A549 (cell line): Measurements from ENCODE around the gene TTYH3. TPM values are rescaled to one million over a fixed set of nuclear protein-coding genes. Genes with fewer than 3 reads are reported as not detected.
A peak's percentile ranks its signal among the peaks of the same experiment; 100 is the strongest.

Source experiments
- ATAC-seq, 2 experiments: fragments of 200-7000 bp in 1 of 2; fragments of >200 bp in 1 of 2; cut with Nextera tagmentation in 1 of 2; cut with Tn5 transposase in 1 of 2; 3 replicates each; pipeline versions ENCODE4 v1.8.0 to v1.9.1; 2018 to 2020; ENCODE audit warnings: mild to moderate bottlenecking in 1 of 2, moderate library complexity in 1 of 2
- CTCF ChIA-PET: fragments of 300-600 bp; sonication (Branson Sonifier 250); formaldehyde crosslinking; extraction: SDS; loops from one replicate; lab custom pipeline; 2021; ENCODE audit warnings: antibody characterized with exemption, inconsistent platforms; lab: Yijun Ruan, JAX
- POLR2A ChIA-PET: fragments of 350-600 bp; formaldehyde crosslinking; extraction: SDS; loops from one replicate; lab custom pipeline; 2021; ENCODE audit warnings: antibody characterized with exemption, inconsistent platforms; lab: Yijun Ruan, JAX
- DNase-seq, 2 experiments: peaks; one replicate each; pipeline versions ENCODE4 v3.0.0 to v3.0.0-alpha.2; 2011 to 2016; ENCODE audit warnings: low read depth in 1 of 2, low spot score in 1 of 2
- FAIRE-seq: peaks from 2 replicates; lab custom pipeline; 2011; peaks lifted over from hg19 to GRCh38; lab: Jason Lieb, UNC
- H3K27ac ChIP-seq, 2 experiments: fragments of >200 bp; sonication (Bioruptor Twin); formaldehyde crosslinking; 3 replicates each; pipeline ENCODE4 v1.5.1; 2016 to 2017
- H3K4me1 ChIP-seq: fragments of >200 bp; sonication (Bioruptor Twin); formaldehyde crosslinking; 3 replicates; pipeline ENCODE4 v1.6.1; 2016
- H3K4me2 ChIP-seq: fragments of >200 bp; sonication (Bioruptor Twin); formaldehyde crosslinking; 3 replicates; pipeline ENCODE4 v1.6.1; 2016
- H3K4me3 ChIP-seq: fragments of >200 bp; sonication (Bioruptor Twin); formaldehyde crosslinking; 3 replicates; pipeline ENCODE4 v1.5.1; 2016
- H3K9me3 ChIP-seq: fragments of >200 bp; sonication (Bioruptor Twin); formaldehyde crosslinking; 3 replicates; pipeline ENCODE4 v1.6.1; 2016
- ATOH8 ChIP-seq: fragments of 250-450 bp; sonication (Bioruptor Pico); IDR thresholded peaks from 2 replicates; pipeline ENCODE4 v1.5.0; 2020; ENCODE audit warnings: low read depth, mild to moderate bottlenecking, moderate library complexity
- BCL3 ChIP-seq: fragments of >200 bp; sonication (Bioruptor Twin); formaldehyde crosslinking; IDR thresholded peaks from 3 replicates; pipeline ENCODE4 v1.6.1; 2016
- CBX2 ChIP-seq: fragments of 200-600 bp; sonication (generic); IDR thresholded peaks from 2 replicates; pipeline ENCODE4 v1.6.1; 2016; ENCODE audit warnings: low read depth, mild to moderate bottlenecking, borderline replicate concordance
- CHD4 ChIP-seq: fragments of 200-600 bp; sonication (generic); IDR thresholded peaks from 2 replicates; pipeline ENCODE4 v1.6.1; 2016; ENCODE audit warnings: antibody characterized with exemption, mild to moderate bottlenecking, borderline replicate concordance
- EHMT2 ChIP-seq: fragments of 200-600 bp; sonication (generic); IDR thresholded peaks from 2 replicates; pipeline ENCODE4 v1.6.1; 2016; ENCODE audit warnings: antibody characterized with exemption, low read depth, mild to moderate bottlenecking, moderate library complexity
- EP300 ChIP-seq, 2 experiments: fragments of >200 bp; sonication (Bioruptor Twin); formaldehyde crosslinking; IDR thresholded peaks; 2 replicates in 1 of 2; 3 replicates in 1 of 2; pipeline ENCODE4 v1.6.1; 2016 to 2017
- ESRRA ChIP-seq: fragments of 150-350 bp; IDR thresholded peaks from 2 replicates; pipeline ENCODE4 v1.6.1; 2014; ENCODE audit warnings: mild to moderate bottlenecking, low read length, borderline replicate concordance
- GATA3 ChIP-seq: IDR thresholded peaks from 2 replicates; pipeline ENCODE4 v1.6.1; 2012; ENCODE audit warnings: borderline replicate concordance
- HEYL ChIP-seq: fragments of 250-450 bp; sonication (Bioruptor Pico); IDR thresholded peaks from 2 replicates; pipeline ENCODE4 v1.8.0; 2021; ENCODE audit warnings: mild to moderate bottlenecking, moderate library complexity
- KDM1A ChIP-seq: fragments of 200-600 bp; sonication (generic); IDR thresholded peaks from 2 replicates; pipeline ENCODE4 v1.6.1; 2016; ENCODE audit warnings: low read depth, mild to moderate bottlenecking
- MYC ChIP-seq: IDR thresholded peaks from 2 replicates; pipeline ENCODE4 v1.6.1; 2012; ENCODE audit warnings: mild to moderate bottlenecking, inconsistent platforms, low read length, improper control_type of control experiment, borderline replicate concordance
- NFE2L2 ChIP-seq: fragments of 150-350 bp; conservative IDR thresholded peaks from 2 replicates; pipeline ENCODE4 v1.6.1; 2014; ENCODE audit warnings: low read length
- NR3C1 ChIP-seq: fragments of >200 bp; sonication (Bioruptor Twin); formaldehyde crosslinking; IDR thresholded peaks from 3 replicates; pipeline ENCODE4 v1.6.1; 2017
- PBX3 ChIP-seq: IDR thresholded peaks from 2 replicates; pipeline ENCODE4 v1.6.1; 2012
- PHF8 ChIP-seq: fragments of 200-600 bp; sonication (generic); IDR thresholded peaks from 2 replicates; pipeline ENCODE4 v1.6.1; 2016; ENCODE audit warnings: low read depth, mild to moderate bottlenecking, antibody characterized with exemption, moderate library complexity, borderline replicate concordance
- POLR2A ChIP-seq: IDR thresholded peaks from 2 replicates; pipeline ENCODE4 v1.6.1; 2012; ENCODE audit warnings: mild to moderate bottlenecking, low read length
- POLR2AphosphoS2 ChIP-seq: conservative IDR thresholded peaks from 2 replicates; pipeline ENCODE4 v1.6.1; 2012; ENCODE audit warnings: low read length, improper control_type of control experiment, inconsistent platforms
- RCOR1 ChIP-seq: fragments of 150-350 bp; IDR thresholded peaks from 2 replicates; pipeline ENCODE4 v1.6.1; 2014; ENCODE audit warnings: antibody characterized with exemption, low read length, low read depth
- REST ChIP-seq: fragments of 200-600 bp; sonication (generic); IDR thresholded peaks from 2 replicates; pipeline ENCODE4 v1.6.1; 2016; ENCODE audit warnings: antibody characterized with exemption, mild to moderate bottlenecking, moderate library complexity
- TFCP2L1 ChIP-seq: fragments of 250-450 bp; sonication (Bioruptor Pico); IDR thresholded peaks from 2 replicates; pipeline ENCODE4 v1.5.0; 2021; ENCODE audit warnings: mild to moderate bottlenecking
- TP53 ChIP-seq: fragments of 250-450 bp; sonication (Bioruptor Pico); IDR thresholded peaks from 2 replicates; pipeline ENCODE4 v1.5.0; 2021; ENCODE audit warnings: mild to moderate bottlenecking, moderate library complexity
- ZC3H11A ChIP-seq: fragments of 450-650 bp; IDR thresholded peaks from 2 replicates; pipeline ENCODE4 v1.6.1; 2014; ENCODE audit warnings: antibody characterized with exemption, mild to moderate bottlenecking
- WGBS: methylation state at CpG from one replicate; pipeline ENCODE4 v1.1.6; 2017; ENCODE audit errors: missing lambda C conversion rate; 5-methylcytosine and 5-hydroxymethylcytosine counted together
- polyA minus RNA-seq: library from RNA; depleted of rRNA, polyadenylated mRNA; stranded (reverse); fragments of >200 nt; gene quantifications from 2 replicates; pipeline ENCODE4 v1.2.3, GENCODE V29; 2011; rRNA and poly(A)+ RNA removed
- polyA plus RNA-seq, 4 experiments: library from polyadenylated mRNA; depleted of rRNA in 3 of 4; stranded (reverse); fragments of >200 nt; fragmentation: RNase III in 1 of 4; extraction: RNeasy Plus Mini Kit Qiagen cat#74134 plus additional on column Dnase treatment in 1 of 4; gene quantifications; 2 replicates in 3 of 4; 3 replicates in 1 of 4; pipeline ENCODE4 v1.2.3, GENCODE V29; 2011 to 2017

TTYH3 gene
- polyA plus RNA-seq (2011; rRNA removed) (11.1 and 11.3 TPM in 2 replicates), polyA plus RNA-seq (2017; fragmentation: RNase III; extraction: RNeasy Plus Mini Kit Qiagen cat#74134 plus additional on column Dnase treatment) (35.9 to 45.2 TPM (median 43.6 TPM) in 3 replicates), polyA minus RNA-seq (7.9 and 11.2 TPM in 2 replicates)
- polyA plus RNA-seq (2012; cell fraction: cytosol; rRNA removed), result 19.8 and 35.4 TPM in 2 replicates
- polyA plus RNA-seq (2012; cell fraction: nucleus; rRNA removed), result 48.5 and 73.3 TPM in 2 replicates

- Histone ChIP-seq H3K27ac (peak within 1 kb of the TSS; percentile 84 to 95), H3K4me2 (peak within 1 kb of the TSS; percentile 98), H3K9me3 (no peaks in the 10 kb centered on the region), H3K4me3 (peak within 1 kb of the TSS; percentile 89), H3K4me1 (peaks cover 30% of the 10 kb centered on the region)
- WGBS, result 0% methylated on average over 1 of the region's 62 CpGs
- ATAC-seq (peak; percentile 22 to 35), DNase-seq (peak in 1 of 2 experiments; percentile 56), FAIRE-seq (no peak)
- TF ChIP-seq REST (no peak), PHF8 (peak; percentile 25; the same call in 1 of the 2 replicates), EP300 (IDR thresholded peaks at IDR 0.05) (no peak), BCL3 (peak; percentile 37; the same call in 1 of the 3 replicates), POLR2A (peak; percentile 19; the same call in 1 of the 2 replicates), HEYL (CRISPR knock-in tag) (no peak)
- ChIA-PET CTCF (interaction anchor here (0.6 to 0.7 kb wide), 2 partner anchors 11 to 48 kb away, joined by 3 read pairs; no protein-coding TSS in a partner anchor), POLR2A (interaction anchor here (1.2 kb wide), 1 partner anchor 229 kb away, joined by 5 read pairs; the partner anchor contains the start of gene CHST12)
These were observed at the start of gene TTYH3 for GRCh38 chr7:2631946-2632732. TSS of gene TTYH3 (plus strand) at chr7:2631986. CDS start at chr7:2632156, 170 bp downstream.

GRCh38 chr7:2582006-2582735 is 49.6 kb upstream of the TTYH3 start:
- 89% methylated on average over 21 of the region's 24 CpGs for WGBS
- Histone ChIP-seq H3K4me2 (no peak overlapping the region), H3K9me3 (no peaks in the 10 kb centered on the region), H3K4me1 (no peaks in the 10 kb centered on the region)
- DNase-seq, result no peak
- ChIA-PET CTCF (interaction anchor here (1.0 kb wide), 1 partner anchor 14 kb away, joined by 3 read pairs; no protein-coding TSS in a partner anchor), POLR2A (no interaction called here)
- TF ChIP-seq GATA3 (no peak), MYC (no peak), POLR2AphosphoS2 (no peak), PBX3 (no peak), EHMT2 (no peak), ESRRA (no peak), RCOR1 (no peak), NFE2L2 (no peak), TFCP2L1 (CRISPR knock-in tag) (no peak), CBX2 (no peak), ATOH8 (CRISPR knock-in tag) (no peak), KDM1A (no peak), BCL3 (no peak), ZC3H11A (no peak), NR3C1 (no peak), HEYL (CRISPR knock-in tag) (no peak), TP53 (CRISPR knock-in tag) (no peak), CHD4 (no peak)
- TF ChIP-seq, all 56 proteins: peak for 0
- FAIRE-seq, result no peak
- Histone ChIP-seq H3K4me3 (no peak overlapping the region), H3K27ac (no peak overlapping the region)
- ATAC-seq, result no peak
